Activated B cell treated with CpG ODN at 0.5 μM for 24 hours (primary cell): ENCODE data around the gene RALGAPB. TPM values are rescaled to one million over a fixed set of nuclear protein-coding genes. Genes with fewer than 3 reads are reported as not detected.
"Not testable (repeated sequence)": the region's sequence is repeated elsewhere in the genome, so short reads cannot be mapped to it uniquely, and the experiment has no call there.

ENCODE experiments used
- ATAC-seq: fragments of 200-7000 bp; cut with Tn5 transposase; one replicate; pipeline ENCODE4 v1.10.0; 2021; ENCODE audit warnings: low read depth, mild to moderate bottlenecking, moderate library complexity
- CTCF ChIA-PET: fragments of 350-600 bp; sonication (Branson Sonifier 250); formaldehyde crosslinking; loops from one replicate; lab custom pipeline; 2021; ENCODE audit warnings: antibody characterized with exemption; lab: Charles Lee
- POLR2A ChIA-PET: fragments of 350-600 bp; sonication (Branson Sonifier 250); formaldehyde crosslinking; loops from one replicate; lab custom pipeline; 2021; ENCODE audit warnings: antibody characterized with exemption; lab: Charles Lee
- DNase-seq: peaks from one replicate; pipeline ENCODE4 v3.0.0; 2022
- H3K27ac Mint-ChIP-seq: one replicate; pipeline ENCODE4 v1.8.0; 2020; ENCODE audit warnings: mixed read lengths
- H3K27me3 Mint-ChIP-seq: one replicate; pipeline ENCODE4 v1.8.0; 2021; ENCODE audit warnings: mixed read lengths
- H3K36me3 Mint-ChIP-seq: one replicate; pipeline ENCODE4 v1.8.0; 2021; ENCODE audit warnings: low read depth, mixed read lengths
- H3K4me1 Mint-ChIP-seq: one replicate; pipeline ENCODE4 v1.8.0; 2021; ENCODE audit warnings: mixed read lengths
- H3K4me3 Mint-ChIP-seq: one replicate; pipeline ENCODE4 v1.8.0; 2020; ENCODE audit warnings: mild to moderate bottlenecking, mixed read lengths
- H3K9me3 Mint-ChIP-seq: one replicate; pipeline ENCODE4 v1.8.0; 2020; ENCODE audit warnings: mixed read lengths
- CTCF ChIP-seq: fragments of 200-600 bp; IDR thresholded peaks from one replicate; pipeline ENCODE4 v1.8.0; 2022; ENCODE audit warnings: antibody characterized with exemption, mild to moderate bottlenecking
- intact Hi-C: fragments of 100-400 bp; cut with micrococcal nuclease; formaldehyde crosslinking; loops from one replicate; pipeline ENCODE4 v1.15.1; 2024
- total RNA-seq: library from RNA; stranded (reverse); gene quantifications from 2 replicates; pipeline ENCODE4 v1.2.3, GENCODE V29; 2022

RALGAPB gene
- total RNA-seq, 1 donor from 2014 or later = 48.3 TPM

- POLR2A ChIA-PET = interaction anchor here (0.8 kb wide), 1 partner anchor 13 kb away, joined by 5 read pairs; no protein-coding TSS in a partner anchor
- TF ChIP-seq CTCF = no peak
- Mint-ChIP-seq H3K27me3 (no peaks in the 10 kb centered on the region), H3K27ac (no peak overlapping the region), H3K9me3 (peaks cover 6% of the 10 kb centered on the region), H3K4me1 (no peaks in the 10 kb centered on the region), H3K36me3 (peaks cover 68% of the 10 kb centered on the region), H3K4me3 (no peak overlapping the region)
- ATAC-seq = no peak
- intact Hi-C loops = no loop called here
- no peak for DNase-seq
- CTCF ChIA-PET = no interaction called here
Observed at GRCh38 chr20:38501858-38502436, 29.3 kb downstream of the RALGAPB start.

- ChIA-PET CTCF (no interaction called here), POLR2A (no interaction called here)
- H3K27ac Mint-ChIP-seq = no peak overlapping the region
- TF ChIP-seq CTCF = no peak
- intact Hi-C loops = no loop called here
- no peak for DNase-seq
- no peaks in the 10 kb centered on the region for H3K27me3 Mint-ChIP-seq
- no peaks in the 10 kb centered on the region for H3K4me1 Mint-ChIP-seq
- H3K4me3 Mint-ChIP-seq = no peak overlapping the region
- H3K9me3 Mint-ChIP-seq = peaks cover 6% of the 10 kb centered on the region
- no peak for ATAC-seq
- H3K36me3 Mint-ChIP-seq = peaks cover 57% of the 10 kb centered on the region
Observed at GRCh38 chr20:38504368-38505090, 31.9 kb downstream of the RALGAPB start.

- ChIA-PET CTCF (no interaction called here), POLR2A (no interaction called here)
- intact Hi-C loops = no loop called here
- H3K36me3 Mint-ChIP-seq = peaks cover 59% of the 10 kb centered on the region
- H3K27me3 Mint-ChIP-seq = no peaks in the 10 kb centered on the region
- peaks cover 6% of the 10 kb centered on the region for H3K9me3 Mint-ChIP-seq
- no peak for TF ChIP-seq CTCF
- no peaks in the 10 kb centered on the region for H3K4me1 Mint-ChIP-seq
- DNase-seq = no peak
- H3K4me3 Mint-ChIP-seq = no peak overlapping the region
- no peak for ATAC-seq
- H3K27ac Mint-ChIP-seq = no peak overlapping the region
Observed at GRCh38 chr20:38505091-38505455, 32.4 kb downstream of the RALGAPB start.

- POLR2A ChIA-PET, ATAC-seq, H3K9me3 Mint-ChIP-seq, H3K27me3 Mint-ChIP-seq, CTCF ChIA-PET, H3K4me1 Mint-ChIP-seq, H3K4me3 Mint-ChIP-seq, DNase-seq, H3K27ac Mint-ChIP-seq, intact Hi-C loops: not testable (repeated sequence)
- peaks cover 58% of the 10 kb centered on the region for H3K36me3 Mint-ChIP-seq
Observed at GRCh38 chr20:38511726-38512125, 39.1 kb downstream of the RALGAPB start.

GRCh38 chr20:38514185-38514584 lies 41.5 kb downstream of the RALGAPB start:
- POLR2A ChIA-PET = no interaction called here
- no peak overlapping the region for H3K27ac Mint-ChIP-seq
- no peak overlapping the region for H3K4me3 Mint-ChIP-seq
- ATAC-seq = no peak
- CTCF ChIA-PET = no interaction called here
- H3K9me3 Mint-ChIP-seq = no peaks in the 10 kb centered on the region
- TF ChIP-seq CTCF = no peak
- intact Hi-C loops = no loop called here
- DNase-seq = no peak
- no peaks in the 10 kb centered on the region for H3K4me1 Mint-ChIP-seq
- no peaks in the 10 kb centered on the region for H3K27me3 Mint-ChIP-seq
- H3K36me3 Mint-ChIP-seq = peaks cover 74% of the 10 kb centered on the region
